K562 (cell line): ENCODE data around the gene ABI3BP. TPM values are rescaled to one million over a fixed set of nuclear protein-coding genes. Genes with fewer than 3 reads are reported as not detected.

Source experiments
- ATAC-seq: fragments of 200-7000 bp; cut with Tn5 transposase; 3 replicates; pipeline ENCODE4 v1.9.1; 2020; ENCODE audit warnings: moderate library complexity
- BruUV-seq: library from RNA; stranded (reverse); fragments of 400-500 nt; replicated peaks from 2 replicates; lab custom pipeline; 2021; lab: Mats Ljungman, UMichigan
- CTCF ChIA-PET: fragments of 300-600 bp; formaldehyde crosslinking; extraction: SDS; loops from one replicate; lab custom pipeline; 2021; ENCODE audit warnings: low intra/inter-chr PET ratio; lab: Yijun Ruan, JAX
- POLR2A ChIA-PET: fragments of 300-600, 350-650 bp; sonication (Branson Sonifier 250); formaldehyde crosslinking; extraction: SDS; loops from one replicate; lab custom pipeline; 2021; ENCODE audit warnings: antibody characterized with exemption, inconsistent platforms; lab: Yijun Ruan, JAX
- DNase-seq, 4 experiments: peaks; one replicate each; pipeline versions ENCODE4 v3.0.0 to v3.0.0-alpha.2; 2011 to 2018; ENCODE audit warnings: low spot score in 3 of 4, mixed read lengths in 3 of 4; ENCODE audit errors: extremely low read depth in 1 of 4
- FAIRE-seq: peaks from 2 replicates; lab custom pipeline; 2011; peaks lifted over from hg19 to GRCh38; lab: Jason Lieb, UNC
- H2AFZ ChIP-seq: 2 replicates; pipeline ENCODE4 v1.6.0; 2011; ENCODE audit warnings: low read depth, low read length, control low read depth, inconsistent platforms
- H3K27ac ChIP-seq: fragments of 200-600 bp; 3 replicates; pipeline ENCODE4 v1.8.0; 2011; ENCODE audit warnings: low read depth, mild to moderate bottlenecking, control low read depth, inconsistent platforms, low read length, moderate library complexity, mixed read lengths; ENCODE audit errors: extremely low read depth
- H3K27me3 ChIP-seq, 2 experiments: fragments of 300-600 bp in 1 of 2; 2 replicates in 1 of 2; 3 replicates in 1 of 2; pipeline versions ENCODE4 v1.6.0 to v1.8.0; 2011; ENCODE audit warnings: inconsistent platforms in 2 of 2, low read length in 2 of 2, mild to moderate bottlenecking in 1 of 2, mixed read lengths in 1 of 2, moderate library complexity in 1 of 2; ENCODE audit not compliant: control insufficient read depth in 2 of 2, insufficient read depth in 2 of 2
- H3K36me3 ChIP-seq: fragments of 300-600 bp; 3 replicates; pipeline ENCODE4 v1.8.0; 2011; ENCODE audit warnings: mild to moderate bottlenecking, low read length, inconsistent platforms; ENCODE audit not compliant: control insufficient read depth, insufficient read depth
- H3K4me1 ChIP-seq, 2 experiments: fragments of 200-600 bp in 1 of 2; replicated peaks in 1 of 2; 2 replicates in 1 of 2; 3 replicates in 1 of 2; pipeline versions ENCODE4 v1.5.1 to v1.8.0; 2011; ENCODE audit warnings: inconsistent platforms in 2 of 2, low read length in 2 of 2, mild to moderate bottlenecking in 1 of 2, mixed read lengths in 1 of 2, moderate library complexity in 1 of 2; ENCODE audit not compliant: control insufficient read depth in 2 of 2, insufficient read depth in 2 of 2
- H3K4me2 ChIP-seq: 2 replicates; pipeline ENCODE4 v1.6.1; 2011; ENCODE audit warnings: low read length, control low read depth, inconsistent platforms, mixed read lengths; ENCODE audit not compliant: insufficient read depth
- H3K4me3 ChIP-seq: fragments of 200-600 bp; sonication (generic), shearing (Covaris generic); 2 replicates; pipeline ENCODE4 v1.5.1; 2016; ENCODE audit warnings: control low read depth, inconsistent platforms
- H3K79me2 ChIP-seq: fragments of 200-600 bp; 3 replicates; pipeline ENCODE4 v1.8.0; 2011; ENCODE audit warnings: low read length, inconsistent platforms; ENCODE audit not compliant: control insufficient read depth, insufficient read depth
- H3K9ac ChIP-seq, 2 experiments: 2 replicates each; pipeline versions ENCODE4 v1.6.0 to v1.6.1; 2011; ENCODE audit warnings: low read depth in 2 of 2, low read length in 2 of 2, control low read depth in 1 of 2, inconsistent platforms in 1 of 2, mild to moderate bottlenecking in 1 of 2, mixed read lengths in 1 of 2; ENCODE audit not compliant: insufficient read depth in 1 of 2
- H3K9me1 ChIP-seq: one replicate; pipeline ENCODE4 v1.6.0; 2011; ENCODE audit warnings: inconsistent platforms, mild to moderate bottlenecking, low read length, moderate library complexity; ENCODE audit not compliant: control insufficient read depth, insufficient read depth
- H3K9me3 ChIP-seq: replicated peaks from 2 replicates; pipeline ENCODE4 v1.5.1; 2011; ENCODE audit warnings: low read depth, low read length, inconsistent platforms; ENCODE audit not compliant: control insufficient read depth, insufficient read depth
- H4K20me1 ChIP-seq: replicated peaks from 2 replicates; pipeline ENCODE4 v1.6.1; 2011; ENCODE audit warnings: low read length, inconsistent platforms, mixed read lengths; ENCODE audit not compliant: control insufficient read depth, insufficient read depth
- C11orf30 ChIP-seq: fragments of 450-650 bp; IDR thresholded peaks from 2 replicates; pipeline ENCODE4 v1.6.1; 2016; ENCODE audit warnings: low read depth, mild to moderate bottlenecking
- CCNT2 ChIP-seq: IDR thresholded peaks from 2 replicates; pipeline ENCODE4 v1.6.1; 2011; ENCODE audit warnings: borderline replicate concordance, low read depth, mild to moderate bottlenecking, moderate library complexity, mixed read lengths, low read length; ENCODE audit not compliant: insufficient read length; ENCODE audit errors: extremely low read depth
- CEBPB ChIP-seq: fragments of 450-650 bp; IDR thresholded peaks from 2 replicates; pipeline ENCODE4 v1.6.1; 2016; ENCODE audit warnings: missing genetic modification characterization, missing compliant biosample characterization
- CHD2 ChIP-seq: IDR thresholded peaks from 2 replicates; pipeline ENCODE4 v1.6.1; 2011; ENCODE audit warnings: low read depth, low read length
- FOXA1 ChIP-seq: fragments of 450-650 bp; IDR thresholded peaks from 2 replicates; pipeline ENCODE4 v1.6.1; 2016; ENCODE audit warnings: mild to moderate bottlenecking, borderline replicate concordance
- FOXP1 ChIP-seq: sonication (generic); formaldehyde crosslinking; IDR thresholded peaks from 2 replicates; pipeline ENCODE4 v1.8.0; 2022; ENCODE audit warnings: mild to moderate bottlenecking, missing genetic modification reagents
- GATA2 ChIP-seq: sonication (generic); formaldehyde crosslinking; IDR thresholded peaks from 2 replicates; pipeline ENCODE4 v1.4.0; 2020; ENCODE audit warnings: mild to moderate bottlenecking, missing genetic modification reagents
- HES1 ChIP-seq: fragments of 450-650 bp; IDR thresholded peaks from 2 replicates; pipeline ENCODE4 v1.6.1; 2016; ENCODE audit warnings: low read depth, mild to moderate bottlenecking, moderate library complexity
- IRF2 ChIP-seq: sonication (generic); formaldehyde crosslinking; IDR thresholded peaks from 2 replicates; pipeline ENCODE4 v1.8.1; 2022; ENCODE audit warnings: mild to moderate bottlenecking, missing genetic modification reagents
- KLF10 ChIP-seq: fragments of 250-450 bp; sonication (Bioruptor Pico); IDR thresholded peaks from 2 replicates; pipeline ENCODE4 v1.6.1; 2021; ENCODE audit warnings: matching md5 sums
- MED1 ChIP-seq: sonication (generic); formaldehyde crosslinking; IDR thresholded peaks from 2 replicates; pipeline ENCODE4 v1.8.1; 2023; ENCODE audit warnings: missing genetic modification reagents, borderline replicate concordance
- NFIC ChIP-seq: fragments of 450-650 bp; IDR thresholded peaks from 2 replicates; pipeline ENCODE4 v1.6.1; 2017; ENCODE audit warnings: mild to moderate bottlenecking, inconsistent platforms
- PTRF ChIP-seq: fragments of 450-650 bp; IDR thresholded peaks from 2 replicates; pipeline ENCODE4 v1.6.1; 2016; ENCODE audit warnings: mild to moderate bottlenecking, missing genetic modification characterization, missing compliant biosample characterization
- RBBP5 ChIP-seq: fragments of 200-600 bp; sonication (generic); IDR thresholded peaks from 2 replicates; pipeline ENCODE4 v1.6.1; 2012; ENCODE audit warnings: borderline replicate concordance, mild to moderate bottlenecking, low read length, control low read depth, inconsistent platforms; ENCODE audit not compliant: insufficient read depth, poor library complexity, severe bottlenecking
- ZNF717 ChIP-seq: fragments of 250-450 bp; sonication (Bioruptor Pico); IDR thresholded peaks from 2 replicates; pipeline ENCODE4 v1.5.0; 2021
- ZSCAN29 ChIP-seq: fragments of 450-650 bp; IDR thresholded peaks from 2 replicates; pipeline ENCODE4 v1.6.1; 2017
- ZZZ3 ChIP-seq: fragments of 450-650 bp; IDR thresholded peaks from 2 replicates; pipeline ENCODE4 v1.6.1; 2016; ENCODE audit warnings: antibody characterized with exemption, mild to moderate bottlenecking, moderate library complexity
- WGBS: fragments of 100-300 bp; shearing (Covaris generic); methylation state at CpG from one replicate; pipeline ENCODE4 v1.1.6; 2016; ENCODE audit warnings: low coverage, mixed read lengths; ENCODE audit not compliant: insufficient coverage; ENCODE audit errors: missing lambda C conversion rate; 5-methylcytosine and 5-hydroxymethylcytosine counted together
- in situ Hi-C: fragments of 300-500 bp; cut with MboI; formaldehyde crosslinking; loops from 4 replicates; pipeline ENCODE4 v1.15.0; 2018; ENCODE audit warnings: inconsistent platforms, mixed read lengths
- intact Hi-C: fragments of 100-400 bp; cut with micrococcal nuclease; formaldehyde crosslinking; loops from 2 replicates; pipeline ENCODE4 v1.14.2; 2022
- polyA plus RNA-seq, 8 experiments: library from polyadenylated mRNA; depleted of rRNA in 4 of 8; stranded (reverse) in 5 of 8; unstranded in 3 of 8; fragments of >200 nt; fragmentation: Nextera tagmentation in 2 of 8; fragmentation: Illumina TruSeq in 1 of 8; extraction: Ambion mirVana in 2 of 8; extraction: Trizol in 1 of 8; gene quantifications; 2 replicates each; pipeline versions ENCODE4 v1.2.1 to v1.2.3, GENCODE V29; 2011 to 2014; ENCODE audit warnings: inconsistent platforms in 1 of 8, missing spikeins in 1 of 8
- total RNA-seq, 7 experiments: library from RNA; depleted of rRNA in 6 of 7; stranded (reverse); fragments of >200 nt in 6 of 7; fragmentation: Illumina TruSeq in 2 of 7; extraction: Trizol in 2 of 7; gene quantifications; 2 replicates each; pipeline versions ENCODE4 v1.2.1 to v1.2.3, GENCODE V29; 2011 to 2021; ENCODE audit warnings: low replicate concordance in 1 of 7
- TF ChIP-seq, protein P1 (sequence below): fragments of 450-650 bp; IDR thresholded peaks from one replicate; pipeline ENCODE4 v1.6.1; 2018; ENCODE audit warnings: mild to moderate bottlenecking, moderate library complexity; ENCODE audit not compliant: partially characterized antibody

ABI3BP gene
- total and polyA plus RNA-seq, 9 of the 15 experiments (the other 6 are each of a cell fraction or from before 2014, with no cell fraction given) = 0.01 to 0.24 (median 0.06) TPM; not detected in 5

DNA sequence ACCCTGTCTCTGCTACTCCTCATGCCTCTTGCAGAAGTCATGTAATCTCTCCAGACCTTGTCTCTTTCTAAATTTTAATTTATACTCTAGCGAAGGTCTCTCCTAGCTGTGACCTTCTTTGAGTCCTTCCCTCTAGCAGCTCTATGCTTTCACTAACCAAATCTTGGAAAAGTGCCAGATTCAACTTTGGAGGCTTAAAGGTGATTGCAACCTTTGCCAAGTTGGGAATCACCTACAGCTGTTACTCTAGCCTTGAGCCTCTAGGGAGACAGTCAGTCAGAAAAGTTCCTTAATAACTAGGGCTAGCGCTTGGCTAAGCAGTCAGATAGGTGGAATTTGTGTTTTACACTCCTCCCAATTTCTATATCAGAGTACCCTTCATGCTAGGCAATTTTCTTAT is 46.1 kb upstream of the ABI3BP start:
- Histone ChIP-seq H3K9me3 (no peaks in the 10 kb centered on the region), H3K9me1 (no peaks in the 10 kb centered on the region), H3K4me3 (no peak overlapping the region), H3K79me2 (no peaks in the 10 kb centered on the region), H3K4me1 (no peaks in the 10 kb centered on the region), H3K36me3 (no peaks in the 10 kb centered on the region), H3K9ac (no peak overlapping the region), H3K27ac (no peak overlapping the region)
- intact Hi-C loops = no loop called here
- no TSS peak for BruUV-seq
- POLR2A ChIA-PET = no interaction called here
- peak; percentile 57; the same call in 1 of the 2 replicates for TF ChIP-seq NFIC
- no peak for TF ChIP-seq MED1 (CRISPR knock-in tag)
- TF ChIP-seq, all 486 proteins: peak for 1
- Histone ChIP-seq H4K20me1 (no peaks in the 10 kb centered on the region), H3K27me3 (no peaks in the 10 kb centered on the region), H3K4me2 (no peak overlapping the region), H2AFZ (no peak overlapping the region)
- FAIRE-seq = no peak
- WGBS = 0% methylated on average over 2 of the region's 2 CpGs
- CTCF ChIA-PET = no interaction called here
- in situ Hi-C loops = no loop called here
- ATAC-seq = no peak
- DNase-seq = no peak

DNA sequence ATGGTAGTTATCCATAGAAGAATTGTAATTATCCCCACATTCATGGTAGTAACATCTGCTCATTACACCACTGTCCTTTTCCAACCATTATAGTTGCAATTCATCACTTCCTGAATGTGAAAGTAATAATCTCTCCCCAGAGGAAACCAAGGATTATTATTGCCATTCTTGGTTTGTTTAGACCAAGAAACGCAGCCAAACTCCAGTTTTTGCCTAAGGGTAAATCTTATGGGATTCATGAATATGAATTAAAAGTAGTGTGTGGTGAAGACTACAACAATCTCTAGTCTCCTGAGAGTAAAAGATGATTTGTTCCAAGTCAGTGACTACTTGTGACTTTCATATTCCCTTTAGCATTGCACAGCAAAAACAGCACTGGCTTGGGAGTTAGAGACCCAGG is 45.7 kb upstream of the ABI3BP start:
- BruUV-seq = no TSS peak
- Histone ChIP-seq H3K27ac (no peak overlapping the region), H3K27me3 (no peaks in the 10 kb centered on the region), H3K9ac (no peak overlapping the region), H3K4me2 (no peak overlapping the region), H3K4me1 (no peaks in the 10 kb centered on the region), H3K79me2 (no peaks in the 10 kb centered on the region), H3K4me3 (no peak overlapping the region), H3K9me3 (no peaks in the 10 kb centered on the region), H3K36me3 (no peaks in the 10 kb centered on the region), H3K9me1 (no peaks in the 10 kb centered on the region), H2AFZ (no peak overlapping the region)
- in situ Hi-C loops (no loop called here), intact Hi-C loops (no loop called here)
- 0% methylated on average over 1 of the region's 1 CpG for WGBS
- ATAC-seq (no peak), DNase-seq (no peak)
- ChIA-PET POLR2A (no interaction called here), CTCF (no interaction called here)
- TF ChIP-seq FOXA1 = no peak
- TF ChIP-seq, protein P1, sequence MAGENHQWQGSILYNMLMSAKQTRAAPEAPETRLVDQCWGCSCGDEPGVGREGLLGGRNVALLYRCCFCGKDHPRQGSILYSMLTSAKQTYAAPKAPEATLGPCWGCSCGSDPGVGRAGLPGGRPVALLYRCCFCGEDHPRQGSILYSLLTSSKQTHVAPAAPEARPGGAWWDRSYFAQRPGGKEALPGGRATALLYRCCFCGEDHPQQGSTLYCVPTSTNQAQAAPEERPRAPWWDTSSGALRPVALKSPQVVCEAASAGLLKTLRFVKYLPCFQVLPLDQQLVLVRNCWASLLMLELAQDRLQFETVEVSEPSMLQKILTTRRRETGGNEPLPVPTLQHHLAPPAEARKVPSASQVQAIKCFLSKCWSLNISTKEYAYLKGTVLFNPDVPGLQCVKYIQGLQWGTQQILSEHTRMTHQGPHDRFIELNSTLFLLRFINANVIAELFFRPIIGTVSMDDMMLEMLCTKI = no peak
- TF ChIP-seq HES1 = no peak
- TF ChIP-seq CCNT2 = no peak
- no peak for TF ChIP-seq FOXP1 (CRISPR knock-in tag)
- no peak for TF ChIP-seq KLF10 (CRISPR knock-in tag)
- no peak for TF ChIP-seq ZSCAN29
- no peak for TF ChIP-seq C11orf30
- no peak for TF ChIP-seq ZZZ3
- no peak for TF ChIP-seq IRF2 (CRISPR knock-in tag)
- no peak for TF ChIP-seq ZNF717 (CRISPR knock-in tag)
- TF ChIP-seq CHD2 = no peak
- TF ChIP-seq GATA2 (CRISPR knock-in tag) = no peak
- no peak for TF ChIP-seq CEBPB (tag)
- TF ChIP-seq RBBP5 = no peak
- TF ChIP-seq PTRF = no peak
- TF ChIP-seq, all 486 proteins: peak for 0
- H4K20me1 ChIP-seq = no peaks in the 10 kb centered on the region
- FAIRE-seq = no peak
